HG03139 (cell line): ENCODE data around the gene STK32C.
"Not testable (repeated sequence)": the region's sequence is repeated elsewhere in the genome, so short reads cannot be mapped to it uniquely, and the experiment has no call there.

Experiments used
- ATAC-seq: cut with Tn5 transposase; IDR thresholded peaks from one replicate; pipeline ENCODE4 v1.9.1; 2021; ENCODE audit not compliant: unreplicated experiment

STK32C gene

DNA sequence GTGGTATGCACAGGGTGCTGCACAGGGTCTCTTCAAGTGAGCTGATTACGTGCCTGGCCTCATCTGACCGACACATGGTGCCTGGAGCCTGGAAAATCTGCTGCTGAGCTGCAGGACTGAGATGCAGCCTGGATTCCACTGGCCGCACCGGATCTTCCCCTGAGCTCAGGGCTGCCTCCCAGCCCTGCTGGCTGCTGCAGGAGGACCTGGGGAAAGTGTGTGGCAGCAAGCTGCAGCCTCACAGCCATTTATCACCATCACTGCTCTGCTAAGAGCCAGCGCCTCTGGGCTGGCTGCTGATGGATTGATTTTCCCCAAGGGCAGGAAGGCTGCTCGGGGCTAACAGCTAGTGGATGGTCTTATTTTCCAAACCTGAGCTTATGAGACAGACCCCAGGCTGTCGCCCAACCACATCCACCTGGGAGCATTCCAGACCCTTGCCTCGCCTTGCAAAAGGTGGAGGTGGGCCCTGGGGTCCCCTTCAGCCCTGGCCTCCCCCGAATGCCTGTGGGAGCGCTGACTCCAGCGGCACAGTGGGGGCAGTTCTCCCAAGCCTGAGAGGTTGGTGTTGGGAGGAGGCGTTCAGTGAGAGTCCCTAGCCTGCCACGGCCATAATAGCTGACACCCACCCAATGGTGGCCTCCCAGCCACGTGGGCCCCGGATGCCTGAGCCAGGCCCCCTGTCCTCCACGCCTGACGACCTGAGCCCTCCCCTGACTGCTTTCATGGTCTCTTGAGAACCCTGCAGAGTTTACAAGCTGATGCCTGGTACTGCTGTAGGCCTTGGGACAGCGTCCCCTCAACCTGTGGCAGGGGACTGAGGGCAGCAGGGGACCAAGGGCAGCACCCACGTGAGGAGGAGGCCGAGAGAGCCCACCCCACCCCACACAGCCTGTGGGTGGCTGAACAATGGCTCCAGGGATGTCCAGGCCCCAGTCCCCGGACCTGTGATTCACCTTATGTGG lies 38.2 kb downstream of the STK32C start:
- no peak for ATAC-seq

GRCh38 chr10:132267916-132268315 lies 39.8 kb downstream of the STK32C start:
- not testable (repeated sequence) for ATAC-seq

DNA sequence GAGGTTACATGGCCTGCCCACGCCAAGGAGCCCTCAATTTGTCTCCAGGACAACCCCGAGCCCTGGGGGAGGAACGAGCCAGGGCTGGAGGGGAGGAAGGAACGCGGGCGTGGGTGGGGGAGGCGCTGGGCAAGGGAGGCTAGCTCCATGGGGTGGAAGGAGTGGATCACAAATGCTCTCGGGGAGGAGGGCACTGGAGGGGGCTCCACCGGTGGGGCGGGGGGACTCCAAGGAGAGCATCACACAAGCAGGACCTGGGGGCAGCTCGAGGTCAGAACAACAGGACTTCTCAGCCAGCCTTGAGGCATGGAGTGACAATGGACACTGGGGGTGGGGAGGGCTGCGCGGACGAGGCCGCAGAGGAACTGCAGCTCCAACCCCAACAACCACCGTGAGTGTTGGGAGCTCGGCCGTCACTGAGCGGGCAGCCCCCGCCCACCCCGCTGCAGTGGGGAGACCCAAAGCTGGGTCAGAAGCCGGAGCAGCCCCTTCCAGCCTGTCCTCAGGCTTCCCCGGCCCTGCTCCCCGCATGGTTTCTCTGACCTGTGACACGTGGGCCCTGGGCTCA lies 41.1 kb downstream of the STK32C start:
- no peak for ATAC-seq

- no peak for ATAC-seq
These were observed 41.8 kb downstream of the STK32C start for GRCh38 chr10:132265890-132266496.

GRCh38 chr10:132264966-132265889 lies 42.5 kb downstream of the STK32C start:
- ATAC-seq = no peak

- no peak for ATAC-seq
These were observed 43.3 kb downstream of the STK32C start for GRCh38 chr10:132264306-132264950.

DNA sequence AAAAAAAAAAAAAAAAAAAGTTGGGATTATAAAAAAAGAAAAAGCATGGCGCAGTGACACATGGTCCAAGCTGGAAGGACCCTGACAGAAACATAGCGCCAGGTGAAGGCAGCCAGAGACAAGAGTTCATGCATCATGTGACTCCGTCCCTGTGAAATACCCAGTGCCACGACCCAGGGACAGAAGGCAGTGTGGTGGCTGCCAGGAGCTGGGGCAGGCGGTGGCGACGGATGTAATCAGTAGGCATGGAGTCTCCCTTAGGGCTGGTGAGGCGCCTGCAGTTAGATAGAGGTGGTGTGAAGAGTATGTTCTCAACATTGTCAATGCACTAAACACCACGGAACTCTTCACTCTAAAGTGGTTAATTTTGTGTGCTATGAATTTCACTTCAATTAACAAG lies 43.9 kb downstream of the STK32C start:
- no peak for ATAC-seq

- no peak for ATAC-seq
These were observed 47.9 kb downstream of the STK32C start for GRCh38 chr10:132259702-132260482.

- ATAC-seq = no peak
These were observed 49.3 kb downstream of the STK32C start for GRCh38 chr10:132258423-132258822.

DNA sequence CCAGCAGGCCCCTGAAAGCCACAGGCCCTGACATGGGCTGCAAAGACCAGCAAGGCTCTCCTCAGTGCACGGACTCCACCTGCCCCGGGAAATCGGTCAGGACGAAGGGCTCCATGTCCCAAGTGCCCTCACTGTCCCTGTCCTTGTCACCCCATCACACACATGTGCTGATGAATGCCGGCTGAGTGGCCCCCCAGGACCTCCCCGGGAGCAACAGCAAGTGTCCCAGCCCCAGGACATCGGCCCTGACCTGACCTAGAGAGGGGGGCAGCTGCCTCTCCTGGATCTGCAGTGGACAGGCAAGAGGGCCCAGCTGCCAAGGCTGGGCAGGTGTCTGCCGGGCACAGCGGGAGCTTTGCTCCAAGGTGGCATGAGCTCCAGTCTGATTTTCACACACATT lies 49.8 kb downstream of the STK32C start:
- no peak for ATAC-seq

DNA sequence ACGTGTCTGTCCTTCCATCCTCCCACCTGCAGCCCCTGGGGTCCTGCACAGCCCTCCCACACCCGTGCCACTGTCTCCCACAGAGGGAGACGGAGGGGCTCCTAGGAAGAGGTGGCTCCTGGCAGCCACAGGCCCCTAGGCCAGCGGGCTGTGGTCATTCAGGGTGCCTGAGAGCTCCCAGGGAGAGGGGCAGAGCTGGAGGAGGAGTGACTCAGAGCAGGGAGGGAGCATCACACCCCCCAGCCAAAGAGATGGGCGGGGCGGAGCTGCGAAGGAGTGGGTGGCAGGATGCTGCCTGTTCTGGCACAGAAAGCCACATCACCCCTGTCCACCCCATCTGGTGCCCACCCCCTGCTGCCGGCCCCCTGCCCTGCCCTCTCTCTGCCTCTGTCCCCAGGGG lies 50.5 kb downstream of the STK32C start:
- ATAC-seq = no peak

DNA sequence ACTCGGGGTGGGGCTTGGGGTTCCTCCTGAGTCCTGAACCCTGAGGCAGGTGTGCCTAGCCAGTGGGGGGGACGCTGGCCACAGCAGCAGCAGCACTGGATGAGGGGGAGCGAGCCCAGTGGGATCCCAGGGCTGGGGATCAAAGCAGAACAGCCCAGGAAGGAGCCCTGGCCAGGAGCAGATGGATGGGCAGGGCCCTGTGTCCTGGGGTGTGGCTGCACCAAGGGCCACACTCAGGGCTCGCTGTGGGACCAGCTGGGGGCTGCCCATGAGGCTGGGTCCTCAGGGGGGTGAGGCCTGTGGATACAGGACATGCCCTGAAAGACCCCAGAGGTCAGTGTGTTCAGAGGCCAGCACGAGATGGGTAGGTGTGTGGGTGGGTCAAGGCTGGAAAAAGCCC lies 50.9 kb downstream of the STK32C start:
- no peak for ATAC-seq

DNA sequence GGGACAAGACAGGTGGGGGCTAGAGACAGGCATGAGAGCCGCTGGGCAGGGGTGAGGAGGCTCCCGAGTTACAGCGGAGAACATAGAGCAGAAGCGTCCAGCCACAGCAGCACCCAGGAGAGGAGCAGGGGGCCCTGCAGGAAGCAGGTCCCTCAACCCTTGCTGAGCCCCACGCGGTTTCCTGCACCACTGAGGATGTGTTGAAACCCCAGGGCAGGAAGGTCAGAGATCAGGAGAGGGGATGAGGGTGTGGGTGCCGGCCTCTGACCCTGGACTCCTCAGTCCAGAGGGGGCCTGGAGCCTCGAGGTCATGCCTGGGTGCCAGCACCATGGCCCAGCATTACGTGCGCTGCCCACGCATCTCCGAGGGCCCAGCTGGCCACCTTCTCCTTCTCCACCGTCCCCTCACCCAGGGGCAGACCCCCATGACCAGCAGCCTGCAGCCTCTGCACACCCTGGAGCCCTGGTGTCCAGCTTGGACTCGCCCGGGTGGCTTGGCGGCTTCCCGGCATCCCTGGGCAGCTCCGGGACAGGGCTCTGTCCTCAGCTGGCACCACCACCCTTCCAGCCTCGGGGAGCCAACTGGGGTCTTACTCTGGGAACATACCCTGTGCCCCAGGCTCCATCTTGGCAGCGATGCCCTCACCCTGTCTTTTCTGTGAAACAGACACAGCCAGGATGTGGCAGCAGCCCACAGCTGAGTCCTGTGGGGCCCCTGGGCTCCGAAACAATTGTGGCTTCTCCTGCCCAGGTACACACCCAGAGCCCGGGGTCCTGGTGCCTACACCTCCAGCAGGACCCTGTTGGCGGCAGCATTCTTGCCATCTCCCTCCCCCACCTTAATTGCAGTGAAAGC lies 52.0 kb downstream of the STK32C start:
- no peak for ATAC-seq

- ATAC-seq = no peak
These were observed 52.9 kb downstream of the STK32C start for GRCh38 chr10:132254841-132255240.

GRCh38 chr10:132253092-132253687 lies 54.6 kb downstream of the STK32C start:
- ATAC-seq = no peak

- ATAC-seq = no peak
These were observed 55.3 kb downstream of the STK32C start for GRCh38 chr10:132252412-132252811.

- ATAC-seq = no peak
These were observed 55.8 kb downstream of the STK32C start for GRCh38 chr10:132251928-132252327.
